NCI-H524 treated with DMSO at 0.1 percent for 48 hours (cell line): Measurements from ENCODE around the gene TBC1D1.
"Not testable (repeated sequence)": the region's sequence is repeated elsewhere in the genome, so short reads cannot be mapped to it uniquely, and the experiment has no call there.

ENCODE experiments used
- DNase-seq: peaks from one replicate; lab custom pipeline; 2025; lab: John Stamatoyannopoulos, UW

Gene TBC1D1

GRCh38 chr4:37891260-37892159 is 626 bp downstream of the TBC1D1 start:
- no peak for DNase-seq

- DNase-seq, result no peak
Measured at GRCh38 chr4:37892641-37893040, 1.8 kb downstream of the TBC1D1 start.

GRCh38 chr4:37893164-37893563 is 2.3 kb downstream of the TBC1D1 start:
- no peak for DNase-seq

- no peak for DNase-seq
Measured at GRCh38 chr4:37895271-37895670, 4.4 kb downstream of the TBC1D1 start.

- no peak for DNase-seq
Measured at GRCh38 chr4:37896206-37896860, 5.4 kb downstream of the TBC1D1 start.

- no peak for DNase-seq
Measured at GRCh38 chr4:37902212-37902611, 11.3 kb downstream of the TBC1D1 start.

- DNase-seq, result no peak
Measured at GRCh38 chr4:37902738-37903693, 12.1 kb downstream of the TBC1D1 start.

- no peak for DNase-seq
Measured at GRCh38 chr4:37903901-37904300, 13.0 kb downstream of the TBC1D1 start.

- no peak for DNase-seq
Measured at GRCh38 chr4:37904824-37905223, 13.9 kb downstream of the TBC1D1 start.

- no peak for DNase-seq
Measured at GRCh38 chr4:37905533-37906169, 14.8 kb downstream of the TBC1D1 start.

- no peak for DNase-seq
Measured at GRCh38 chr4:37908488-37909331, 17.8 kb downstream of the TBC1D1 start.

GRCh38 chr4:37909332-37910090 is 18.6 kb downstream of the TBC1D1 start:
- DNase-seq, result peak; percentile 21

- DNase-seq, result no peak
Measured at GRCh38 chr4:37910091-37910486, 19.2 kb downstream of the TBC1D1 start.

- DNase-seq, result no peak
Measured at GRCh38 chr4:37914539-37914938, 23.7 kb downstream of the TBC1D1 start.

GRCh38 chr4:37917388-37917787 is 26.5 kb downstream of the TBC1D1 start:
- no peak for DNase-seq

GRCh38 chr4:37918653-37919052 is 27.8 kb downstream of the TBC1D1 start:
- DNase-seq, result no peak

- no peak for DNase-seq
Measured at GRCh38 chr4:37922328-37922727, 31.4 kb downstream of the TBC1D1 start.

GRCh38 chr4:37923089-37923488 is 32.2 kb downstream of the TBC1D1 start:
- not testable (repeated sequence) for DNase-seq

- DNase-seq, result no peak
Measured at GRCh38 chr4:37924946-37925345, 34.1 kb downstream of the TBC1D1 start.

- DNase-seq, result no peak
Measured at GRCh38 chr4:37927434-37927833, 36.5 kb downstream of the TBC1D1 start.
